Measurements from ENCODE around the gene HIVEP2.

Gene HIVEP2

GRCh38 chr6:142863981-142864380 is 81.0 kb downstream of the HIVEP2 start:
- H2AK5ac ChIP-seq (ENCODE audit: low read length), result no peak overlapping the region
- H3K27me3 ChIP-seq (ENCODE audit: insufficient read depth, low read length, poor library complexity), result no peaks in the 10 kb centered on the region
- no peak overlapping the region for H3K23ac ChIP-seq (ENCODE audit: low read length)
- no peak overlapping the region for H3K27ac ChIP-seq (ENCODE audit: low read depth, low read length)
- H3K56ac ChIP-seq (ENCODE audit: low read length), result peak overlapping the region; percentile 51
- no peaks in the 10 kb centered on the region for H3K36me3 ChIP-seq (ENCODE audit: control insufficient read depth, insufficient read depth, low read length)
- WGBS (ENCODE audit: extremely low coverage, insufficient coverage, low lambda C conversion rate), result no CpG with 5 or more reads among the region's 2 CpGs
- H4K5ac ChIP-seq (ENCODE audit: low read length), result no peak overlapping the region
- no peaks in the 10 kb centered on the region for H3K79me2 ChIP-seq (ENCODE audit: control insufficient read depth, insufficient read depth, low read length)
- no peak overlapping the region for H3K4me2 ChIP-seq (ENCODE audit: low read length)
- DNase-seq, result no peak
- no peak overlapping the region for H3K4me3 ChIP-seq (ENCODE audit: low read length)
- H3K4me1 ChIP-seq (ENCODE audit: control insufficient read depth, low read depth, low read length), result peaks cover 2% of the 10 kb centered on the region
- no peak overlapping the region for H3K9ac ChIP-seq (ENCODE audit: low read length)
- H4K8ac ChIP-seq (ENCODE audit: low read depth, low read length), result no peak overlapping the region
- no peak overlapping the region for H2BK5ac ChIP-seq (ENCODE audit: low read length)
- no peak overlapping the region for H2BK120ac ChIP-seq (ENCODE audit: low read depth, low read length)
- no peak overlapping the region for H3K4ac ChIP-seq (ENCODE audit: low read depth, low read length)
- no peak overlapping the region for H3K18ac ChIP-seq (ENCODE audit: low read length)
- H3K79me1 ChIP-seq (ENCODE audit: low read length), result peaks cover 2% of the 10 kb centered on the region
- H2BK15ac ChIP-seq (replicated peaks; ENCODE audit: low read depth), result no peak overlapping the region

- no peak overlapping the region for H3K4me3 ChIP-seq (ENCODE audit: low read length)
- WGBS (ENCODE audit: extremely low coverage, insufficient coverage, low lambda C conversion rate), result no CpG with 5 or more reads among the region's 3 CpGs
- H3K79me2 ChIP-seq (ENCODE audit: control insufficient read depth, insufficient read depth, low read length), result no peaks in the 10 kb centered on the region
- no peak overlapping the region for H3K9ac ChIP-seq (ENCODE audit: low read length)
- no peak overlapping the region for H4K8ac ChIP-seq (ENCODE audit: low read depth, low read length)
- no peak overlapping the region for H3K23ac ChIP-seq (ENCODE audit: low read length)
- no peaks in the 10 kb centered on the region for H3K36me3 ChIP-seq (ENCODE audit: control insufficient read depth, insufficient read depth, low read length)
- no peak overlapping the region for H2BK120ac ChIP-seq (ENCODE audit: low read depth, low read length)
- no peak overlapping the region for H3K18ac ChIP-seq (ENCODE audit: low read length)
- H4K5ac ChIP-seq (ENCODE audit: low read length), result no peak overlapping the region
- no peak overlapping the region for H3K56ac ChIP-seq (ENCODE audit: low read length)
- H2AK5ac ChIP-seq (ENCODE audit: low read length), result no peak overlapping the region
- peaks cover 2% of the 10 kb centered on the region for H3K4me1 ChIP-seq (ENCODE audit: control insufficient read depth, low read depth, low read length)
- H2BK5ac ChIP-seq (ENCODE audit: low read length), result no peak overlapping the region
- H3K79me1 ChIP-seq (ENCODE audit: low read length), result peaks cover 2% of the 10 kb centered on the region
- DNase-seq, result no peak
- H3K27ac ChIP-seq (ENCODE audit: low read depth, low read length), result no peak overlapping the region
- no peak overlapping the region for H3K4ac ChIP-seq (ENCODE audit: low read depth, low read length)
- H3K27me3 ChIP-seq (ENCODE audit: insufficient read depth, low read length, poor library complexity), result no peaks in the 10 kb centered on the region
- no peak overlapping the region for H3K4me2 ChIP-seq (ENCODE audit: low read length)
- H2BK15ac ChIP-seq (replicated peaks; ENCODE audit: low read depth), result no peak overlapping the region
Observed at GRCh38 chr6:142861711-142862110, 83.3 kb downstream of the HIVEP2 start.

- no peak overlapping the region for H3K4ac ChIP-seq (ENCODE audit: low read depth, low read length)
- no peak overlapping the region for H3K27ac ChIP-seq (ENCODE audit: low read depth, low read length)
- no peak overlapping the region for H2BK5ac ChIP-seq (ENCODE audit: low read length)
- H3K4me2 ChIP-seq (ENCODE audit: low read length), result no peak overlapping the region
- DNase-seq, result no peak
- H3K9ac ChIP-seq (ENCODE audit: low read length), result no peak overlapping the region
- H3K27me3 ChIP-seq (ENCODE audit: insufficient read depth, low read length, poor library complexity), result no peaks in the 10 kb centered on the region
- peaks cover 2% of the 10 kb centered on the region for H3K4me1 ChIP-seq (ENCODE audit: control insufficient read depth, low read depth, low read length)
- H3K23ac ChIP-seq (ENCODE audit: low read length), result no peak overlapping the region
- no peak overlapping the region for H2AK5ac ChIP-seq (ENCODE audit: low read length)
- no peaks in the 10 kb centered on the region for H3K79me2 ChIP-seq (ENCODE audit: control insufficient read depth, insufficient read depth, low read length)
- H3K56ac ChIP-seq (ENCODE audit: low read length), result no peak overlapping the region
- no peak overlapping the region for H4K8ac ChIP-seq (ENCODE audit: low read depth, low read length)
- no peak overlapping the region for H3K4me3 ChIP-seq (ENCODE audit: low read length)
- no peaks in the 10 kb centered on the region for H3K36me3 ChIP-seq (ENCODE audit: control insufficient read depth, insufficient read depth, low read length)
- H3K18ac ChIP-seq (ENCODE audit: low read length), result no peak overlapping the region
- H3K79me1 ChIP-seq (ENCODE audit: low read length), result peaks cover 2% of the 10 kb centered on the region
- H4K5ac ChIP-seq (ENCODE audit: low read length), result no peak overlapping the region
- no CpG with 5 or more reads among the region's 6 CpGs for WGBS (ENCODE audit: extremely low coverage, insufficient coverage, low lambda C conversion rate)
- H2BK120ac ChIP-seq (ENCODE audit: low read depth, low read length), result no peak overlapping the region
- no peak overlapping the region for H2BK15ac ChIP-seq (replicated peaks; ENCODE audit: low read depth)
Observed at GRCh38 chr6:142860498-142860897, 84.5 kb downstream of the HIVEP2 start.

- Histone ChIP-seq H4K5ac (ENCODE audit: low read length) (no peak overlapping the region), H3K79me2 (ENCODE audit: control insufficient read depth, insufficient read depth, low read length) (no peaks in the 10 kb centered on the region), H3K9ac (ENCODE audit: low read length) (no peak overlapping the region), H3K4ac (ENCODE audit: low read depth, low read length) (no peak overlapping the region), H3K27me3 (ENCODE audit: insufficient read depth, low read length, poor library complexity) (no peaks in the 10 kb centered on the region), H3K18ac (ENCODE audit: low read length) (no peak overlapping the region), H4K8ac (ENCODE audit: low read depth, low read length) (no peak overlapping the region), H2AK5ac (ENCODE audit: low read length) (no peak overlapping the region), H3K56ac (ENCODE audit: low read length) (no peak overlapping the region), H3K4me1 (ENCODE audit: control insufficient read depth, low read depth, low read length) (no peaks in the 10 kb centered on the region), H3K27ac (ENCODE audit: low read depth, low read length) (no peak overlapping the region), H2BK15ac (replicated peaks; ENCODE audit: low read depth) (no peak overlapping the region), H2BK5ac (ENCODE audit: low read length) (no peak overlapping the region), H2BK120ac (ENCODE audit: low read depth, low read length) (no peak overlapping the region), H3K36me3 (ENCODE audit: control insufficient read depth, insufficient read depth, low read length) (no peaks in the 10 kb centered on the region), H3K23ac (ENCODE audit: low read length) (no peak overlapping the region), H3K4me3 (ENCODE audit: low read length) (no peak overlapping the region), H3K4me2 (ENCODE audit: low read length) (no peak overlapping the region), H3K79me1 (ENCODE audit: low read length) (no peaks in the 10 kb centered on the region)
- DNase-seq, result no peak
- WGBS (ENCODE audit: extremely low coverage, insufficient coverage, low lambda C conversion rate), result no CpG with 5 or more reads among the region's 9 CpGs
Observed at GRCh38 chr6:142857796-142858555, 87.0 kb downstream of the HIVEP2 start.

- H3K27ac ChIP-seq (ENCODE audit: low read depth, low read length), result no peak overlapping the region
- no CpG with 5 or more reads among the region's 7 CpGs for WGBS (ENCODE audit: extremely low coverage, insufficient coverage, low lambda C conversion rate)
- H3K4ac ChIP-seq (ENCODE audit: low read depth, low read length), result no peak overlapping the region
- H3K4me1 ChIP-seq (ENCODE audit: control insufficient read depth, low read depth, low read length), result no peaks in the 10 kb centered on the region
- no peaks in the 10 kb centered on the region for H3K27me3 ChIP-seq (ENCODE audit: insufficient read depth, low read length, poor library complexity)
- no peak overlapping the region for H3K4me2 ChIP-seq (ENCODE audit: low read length)
- H3K79me2 ChIP-seq (ENCODE audit: control insufficient read depth, insufficient read depth, low read length), result no peaks in the 10 kb centered on the region
- H4K8ac ChIP-seq (ENCODE audit: low read depth, low read length), result no peak overlapping the region
- no peak overlapping the region for H3K18ac ChIP-seq (ENCODE audit: low read length)
- DNase-seq, result no peak
- H3K4me3 ChIP-seq (ENCODE audit: low read length), result no peak overlapping the region
- H3K36me3 ChIP-seq (ENCODE audit: control insufficient read depth, insufficient read depth, low read length), result no peaks in the 10 kb centered on the region
- H2BK5ac ChIP-seq (ENCODE audit: low read length), result no peak overlapping the region
- no peak overlapping the region for H4K5ac ChIP-seq (ENCODE audit: low read length)
- H2BK15ac ChIP-seq (replicated peaks; ENCODE audit: low read depth), result no peak overlapping the region
- H3K9ac ChIP-seq (ENCODE audit: low read length), result no peak overlapping the region
- no peak overlapping the region for H2BK120ac ChIP-seq (ENCODE audit: low read depth, low read length)
- no peak overlapping the region for H2AK5ac ChIP-seq (ENCODE audit: low read length)
- no peaks in the 10 kb centered on the region for H3K79me1 ChIP-seq (ENCODE audit: low read length)
- H3K56ac ChIP-seq (ENCODE audit: low read length), result no peak overlapping the region
- no peak overlapping the region for H3K23ac ChIP-seq (ENCODE audit: low read length)
Observed at GRCh38 chr6:142857233-142857761, 87.7 kb downstream of the HIVEP2 start.
